ENCODE results near the gene PDCD1.
"Not testable (repeated sequence)": the region's sequence is repeated elsewhere in the genome, so short reads cannot be mapped to it uniquely, and the experiment has no call there.

The PDCD1 gene

GRCh38 chr2:241880311-241881073, 21.8 kb upstream of the PDCD1 start:
- TF ChIP-seq CTCF (conservative IDR thresholded peaks at IDR 0.05) = no peak
- peak overlapping the region; percentile 91 for H3K27ac ChIP-seq

- TF ChIP-seq CTCF (conservative IDR thresholded peaks at IDR 0.05) = no peak
- no peak overlapping the region for H3K27ac ChIP-seq
Observed at GRCh38 chr2:241879326-241879725, 20.6 kb upstream of the PDCD1 start.

- peak; percentile 84 for TF ChIP-seq CTCF (conservative IDR thresholded peaks at IDR 0.05)
- H3K27ac ChIP-seq = no peak overlapping the region
Observed at GRCh38 chr2:241877989-241878970, 19.6 kb upstream of the PDCD1 start.

GRCh38 chr2:241877197-241877685, 18.5 kb upstream of the PDCD1 start:
- TF ChIP-seq CTCF (conservative IDR thresholded peaks at IDR 0.05) = no peak
- no peak overlapping the region for H3K27ac ChIP-seq

- no peak overlapping the region for H3K27ac ChIP-seq
- no peak for TF ChIP-seq CTCF (conservative IDR thresholded peaks at IDR 0.05)
Observed at GRCh38 chr2:241876528-241877196, 18.0 kb upstream of the PDCD1 start.

GRCh38 chr2:241875754-241876527, 17.2 kb upstream of the PDCD1 start:
- not testable (repeated sequence) for H3K27ac ChIP-seq

More at GRCh38 chr2:241875754-241876527, 17.2 kb upstream of the PDCD1 start:
- peak; percentile 66 for TF ChIP-seq CTCF (conservative IDR thresholded peaks at IDR 0.05)

Data from VCaP (cell line).